ENCODE results near the gene STARD8. TPM values are rescaled to one million over a fixed set of nuclear protein-coding genes. Genes with fewer than 3 reads are reported as not detected.
A peak's percentile ranks its signal among the peaks of the same experiment; 100 is the strongest.
"Not testable (repeated sequence)": the region's sequence is repeated elsewhere in the genome, so short reads cannot be mapped to it uniquely, and the experiment has no call there.

STARD8 gene
- total RNA-seq, 2 donors from 2014 or later, result 13.2 to 15.2 TPM

GRCh38 chrX:68724531-68725020, 77.1 kb downstream of the STARD8 start:
- ATAC-seq (no peak), DNase-seq (no peak)
- intact Hi-C loops (cut with DNase I), result no loop called here

GRCh38 chrX:68725756-68726365, 78.4 kb downstream of the STARD8 start:
- no peak for DNase-seq
- intact Hi-C loops (cut with DNase I), result no loop called here
- no peak for ATAC-seq

DNA sequence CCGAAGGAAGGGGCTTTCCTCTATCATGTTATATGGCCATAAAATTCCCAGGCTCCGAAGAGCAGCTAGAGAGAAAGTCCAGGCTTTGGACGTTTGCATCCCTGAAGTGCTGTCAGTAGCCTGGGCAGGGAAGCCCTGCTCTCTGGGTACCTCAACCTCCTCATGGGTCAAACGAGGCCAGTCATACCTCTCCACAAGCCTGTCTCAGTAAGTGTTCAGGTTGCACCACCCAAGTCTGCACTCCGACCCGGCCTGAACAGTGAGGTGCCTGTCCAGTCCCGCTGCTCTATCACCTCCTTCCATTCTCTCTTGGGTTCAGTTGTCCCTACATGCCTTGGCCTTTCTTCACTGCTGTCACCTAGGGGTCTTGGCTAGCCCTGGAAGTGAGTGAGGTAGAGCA, 78.9 kb downstream of the STARD8 start:
- intact Hi-C loops (cut with DNase I), result no loop called here
- ATAC-seq (no peak), DNase-seq (no peak)

GRCh38 chrX:68727696-68728095, 80.2 kb downstream of the STARD8 start:
- intact Hi-C loops (cut with DNase I), result no loop called here
- ATAC-seq (no peak), DNase-seq (no peak)

- DNase-seq, result no peak
- intact Hi-C loops (cut with DNase I), result no loop called here
- ATAC-seq, result no peak
Measured at GRCh38 chrX:68728186-68728585, 80.7 kb downstream of the STARD8 start.

- no peak for DNase-seq
- no peak for ATAC-seq
- intact Hi-C loops (cut with DNase I), result loop anchor here in 1 of 2 donors (5.0 kb wide), 1 partner anchor 76 kb away; no protein-coding TSS in a partner anchor
Measured at GRCh38 chrX:68731254-68731653, 83.8 kb downstream of the STARD8 start.

GRCh38 chrX:68732906-68733493, 85.5 kb downstream of the STARD8 start:
- DNase-seq (peak; percentile 65), ATAC-seq (peak; percentile 80 to 81)
- intact Hi-C loops (cut with DNase I), result loop anchor here (2.0 to 5.0 kb wide), 2 partner anchors 74 to 76 kb away; no protein-coding TSS in a partner anchor

GRCh38 chrX:68735266-68735665, 87.8 kb downstream of the STARD8 start:
- DNase-seq (no peak), ATAC-seq (no peak)
- intact Hi-C loops (cut with DNase I), result no loop called here

DNA sequence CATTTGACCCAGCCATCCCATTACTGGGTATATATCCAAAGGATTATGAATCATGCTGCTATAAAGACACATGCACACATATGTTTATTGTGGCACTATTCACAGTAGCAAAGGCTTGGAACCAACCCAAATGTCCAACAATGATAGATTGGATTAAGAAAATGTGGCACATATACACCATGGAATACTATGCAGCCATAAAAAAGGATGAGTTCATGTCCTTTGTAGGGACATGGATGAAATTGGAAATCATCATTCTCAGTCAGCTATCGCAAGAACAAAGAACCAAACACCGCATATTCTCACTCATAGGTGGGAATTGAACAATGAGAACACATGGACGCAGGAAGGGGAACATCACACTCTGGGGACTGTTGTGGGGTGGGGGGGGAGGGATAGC, 94.4 kb downstream of the STARD8 start:
- ATAC-seq; intact Hi-C loops (cut with DNase I); DNase-seq: not testable (repeated sequence)

- no peak for ATAC-seq
- DNase-seq, result no peak
- intact Hi-C loops (cut with DNase I), result no loop called here
Measured at GRCh38 chrX:68743754-68744153, 96.3 kb downstream of the STARD8 start.

- intact Hi-C loops (cut with DNase I), result no loop called here
Measured at GRCh38 chrX:68746988-68747387, 99.5 kb downstream of the STARD8 start.

DNA sequence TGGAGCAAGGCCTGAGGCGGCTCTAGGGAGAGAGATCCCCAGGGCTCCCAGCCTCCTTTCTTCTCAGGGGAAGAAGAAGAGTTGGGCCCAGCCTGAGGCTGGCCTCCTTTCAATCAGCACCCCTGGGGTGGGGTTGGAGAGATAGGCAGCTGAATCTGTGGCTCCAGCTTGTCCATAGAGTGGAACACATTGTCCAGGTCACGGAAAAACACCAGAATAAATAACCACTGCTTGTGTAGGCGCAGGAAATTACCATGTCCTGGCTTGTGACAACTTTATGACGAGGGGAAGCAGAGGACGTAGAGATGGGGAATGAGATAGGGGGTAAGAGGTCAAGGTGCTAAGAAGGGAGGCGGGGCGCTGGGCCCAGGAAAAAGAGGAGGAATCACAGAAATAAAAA, 100.6 kb downstream of the STARD8 start:
- DNase-seq, result no peak
- intact Hi-C loops (cut with DNase I), result no loop called here

More at GRCh38 chrX:68746988-68747387, 99.5 kb downstream of the STARD8 start:
- DNase-seq (no peak), ATAC-seq (no peak)

GRCh38 chrX:68749426-68749825, 102.0 kb downstream of the STARD8 start:
- ATAC-seq (no peak), DNase-seq (no peak)
- intact Hi-C loops (cut with DNase I), result no loop called here

More for the DNA sequence above, 100.6 kb downstream of the STARD8 start:
- ATAC-seq, result no peak

GRCh38 chrX:68750316-68750715, 102.8 kb downstream of the STARD8 start:
- no peak for ATAC-seq
- DNase-seq, result no peak
- intact Hi-C loops (cut with DNase I), result no loop called here

- intact Hi-C loops (cut with DNase I), result no loop called here
- DNase-seq (no peak), ATAC-seq (no peak)
Measured at GRCh38 chrX:68751372-68751771, 103.9 kb downstream of the STARD8 start.

GRCh38 chrX:68753218-68753617, 105.8 kb downstream of the STARD8 start:
- DNase-seq (no peak), ATAC-seq (no peak)
- intact Hi-C loops (cut with DNase I), result no loop called here

GRCh38 chrX:68754406-68754805, 106.9 kb downstream of the STARD8 start:
- DNase-seq (no peak), ATAC-seq (no peak)
- intact Hi-C loops (cut with DNase I), result no loop called here

DNA sequence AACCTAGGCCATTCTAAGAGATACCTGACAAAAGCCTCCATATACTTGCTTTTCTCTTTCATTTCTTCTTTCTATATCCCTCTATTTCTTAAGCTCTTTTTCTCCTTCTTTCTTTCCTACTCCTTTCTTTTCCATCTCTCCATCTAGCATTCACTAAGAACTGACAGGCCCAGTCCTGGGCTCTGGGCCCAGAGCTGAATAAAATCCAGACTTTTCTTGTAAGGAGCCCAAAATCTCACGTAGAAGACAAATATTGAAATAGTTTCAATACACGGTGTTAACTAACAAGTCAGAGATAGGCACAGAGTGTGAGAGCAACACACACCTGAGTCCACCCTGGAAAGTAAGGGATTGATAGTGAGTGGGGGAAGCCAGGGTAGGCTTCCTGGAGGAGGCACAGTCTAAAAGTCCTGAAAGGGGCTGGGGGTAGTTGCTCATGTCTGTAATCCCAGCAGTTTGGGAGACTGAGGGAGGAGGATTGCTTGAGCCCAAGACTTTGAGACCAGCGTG, 108.2 kb downstream of the STARD8 start:
- DNase-seq, result no peak
- no peak for ATAC-seq
- intact Hi-C loops (cut with DNase I), result no loop called here

DNA sequence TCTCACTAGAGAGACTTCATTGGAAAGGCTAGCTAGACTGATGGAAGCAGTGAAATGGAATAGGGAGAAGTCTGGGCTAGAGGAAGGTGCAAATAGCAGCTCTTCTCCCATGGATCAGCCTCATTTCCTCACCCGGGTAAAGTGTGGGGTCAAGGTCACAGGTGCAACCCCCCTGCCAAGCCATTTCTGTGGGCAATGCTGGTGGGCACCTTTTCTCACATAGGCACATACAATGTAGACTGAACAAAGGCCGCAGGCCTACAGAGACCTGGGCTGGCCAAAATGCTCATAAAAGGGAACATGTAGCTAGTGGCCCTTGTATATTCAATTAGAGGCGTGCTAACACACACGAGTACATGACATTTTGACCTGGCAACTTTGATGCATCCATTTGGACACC, 109.9 kb downstream of the STARD8 start:
- DNase-seq (no peak), ATAC-seq (no peak)
- intact Hi-C loops (cut with DNase I), result no loop called here

GRCh38 chrX:68757731-68758130, 110.3 kb downstream of the STARD8 start:
- DNase-seq (no peak), ATAC-seq (no peak)
- intact Hi-C loops (cut with DNase I), result no loop called here

DNA sequence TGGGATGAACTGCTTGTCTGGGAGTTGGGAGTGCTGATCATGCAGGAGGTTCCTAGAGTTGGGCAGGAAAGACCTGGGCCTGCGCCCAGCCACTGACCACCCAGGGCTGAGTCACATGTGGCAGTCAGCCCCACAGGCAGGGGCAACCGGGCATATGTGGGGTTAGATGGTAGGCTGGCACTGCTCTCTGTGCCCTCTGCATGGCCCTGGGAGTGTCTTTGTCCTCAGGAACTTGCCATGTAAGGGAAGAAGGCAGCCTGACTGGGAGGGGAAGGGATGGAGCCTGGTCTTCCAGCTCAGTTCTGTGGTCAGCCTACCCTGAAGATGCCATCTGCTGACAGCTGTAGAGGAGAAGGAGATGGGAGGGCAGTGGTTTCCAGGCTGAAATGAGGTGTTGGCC, 111.2 kb downstream of the STARD8 start:
- intact Hi-C loops (cut with DNase I), result no loop called here
- ATAC-seq (no peak), DNase-seq (no peak)
